Measurements from ENCODE around the gene OSBPL3.

GRCh38 chr7:24930856-24931255 is 49.1 kb downstream of the OSBPL3 start:
- TF ChIP-seq, protein P1, sequence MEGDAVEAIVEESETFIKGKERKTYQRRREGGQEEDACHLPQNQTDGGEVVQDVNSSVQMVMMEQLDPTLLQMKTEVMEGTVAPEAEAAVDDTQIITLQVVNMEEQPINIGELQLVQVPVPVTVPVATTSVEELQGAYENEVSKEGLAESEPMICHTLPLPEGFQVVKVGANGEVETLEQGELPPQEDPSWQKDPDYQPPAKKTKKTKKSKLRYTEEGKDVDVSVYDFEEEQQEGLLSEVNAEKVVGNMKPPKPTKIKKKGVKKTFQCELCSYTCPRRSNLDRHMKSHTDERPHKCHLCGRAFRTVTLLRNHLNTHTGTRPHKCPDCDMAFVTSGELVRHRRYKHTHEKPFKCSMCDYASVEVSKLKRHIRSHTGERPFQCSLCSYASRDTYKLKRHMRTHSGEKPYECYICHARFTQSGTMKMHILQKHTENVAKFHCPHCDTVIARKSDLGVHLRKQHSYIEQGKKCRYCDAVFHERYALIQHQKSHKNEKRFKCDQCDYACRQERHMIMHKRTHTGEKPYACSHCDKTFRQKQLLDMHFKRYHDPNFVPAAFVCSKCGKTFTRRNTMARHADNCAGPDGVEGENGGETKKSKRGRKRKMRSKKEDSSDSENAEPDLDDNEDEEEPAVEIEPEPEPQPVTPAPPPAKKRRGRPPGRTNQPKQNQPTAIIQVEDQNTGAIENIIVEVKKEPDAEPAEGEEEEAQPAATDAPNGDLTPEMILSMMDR (IDR thresholded peaks at IDR 0.05): no peak
- TF ChIP-seq EZH2 (IDR thresholded peaks at IDR 0.05) (no peak), EZH2phosphoT487 (IDR thresholded peaks at IDR 0.05) (no peak)

All from neural progenitor cell (in vitro differentiated cells).